NB4 (cell line): ENCODE data around the gene TSN.

Source experiments
- MYC ChIP-seq: IDR thresholded peaks from 2 replicates; pipeline ENCODE4 v1.6.1; 2011; ENCODE audit warnings: low read depth, low read length
- POLR2A ChIP-seq: IDR thresholded peaks from 2 replicates; pipeline ENCODE4 v1.6.1; 2011; ENCODE audit warnings: mild to moderate bottlenecking; ENCODE audit not compliant: insufficient read length; ENCODE audit errors: extremely low read depth
- TF ChIP-seq, protein P1 (sequence below): IDR thresholded peaks from one replicate; pipeline ENCODE4 v1.5.1; 2012; ENCODE audit warnings: low read depth, low read length
- TF ChIP-seq, protein P2 (sequence below): IDR thresholded peaks from 2 replicates; pipeline ENCODE4 v1.6.1; 2011; ENCODE audit warnings: low read depth, low read length

DNA sequence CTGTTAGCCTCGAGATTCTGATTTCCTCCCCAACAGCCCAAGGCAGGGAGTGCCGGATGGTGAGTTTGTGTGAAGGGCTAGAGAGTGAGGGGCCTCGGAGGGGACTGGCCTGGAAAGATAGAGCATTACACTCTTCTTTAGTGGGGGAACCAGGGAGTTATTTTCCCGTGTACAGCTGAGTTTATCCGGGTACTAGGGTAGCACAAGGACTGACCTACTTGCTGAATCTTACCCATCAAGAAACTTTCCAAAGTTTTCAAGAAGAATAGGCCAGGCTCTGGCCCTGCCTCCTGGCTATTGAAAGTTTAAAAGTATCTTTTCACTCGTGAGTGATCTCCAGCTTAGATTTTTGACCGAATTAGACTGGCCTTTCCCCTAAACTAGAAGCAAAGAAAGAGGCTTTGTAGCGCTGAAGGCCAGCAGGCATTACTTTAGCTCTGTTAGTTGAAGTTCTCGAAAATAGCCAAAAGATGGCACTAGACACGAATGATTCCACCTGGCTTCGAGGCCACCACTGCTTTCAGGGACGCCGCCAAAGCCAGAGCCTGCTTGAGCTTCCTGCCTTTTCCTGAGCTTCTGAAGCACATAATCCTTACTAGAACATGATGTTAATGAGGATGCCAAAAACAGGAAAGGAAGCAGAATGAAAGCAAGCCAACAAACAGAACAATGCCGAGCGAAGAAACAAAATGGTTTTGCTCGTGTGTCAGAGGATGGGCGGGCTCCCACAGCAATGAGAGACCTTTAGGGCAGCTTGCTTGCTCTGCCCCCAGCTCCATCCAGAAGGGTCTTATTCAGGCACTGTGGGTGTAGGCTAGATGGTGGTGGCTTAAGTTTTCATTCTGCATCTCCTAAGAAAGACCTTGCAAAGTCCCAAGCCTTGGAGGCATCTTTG, 55.8 kb downstream of the TSN start:
- TF ChIP-seq POLR2A (no peak), MYC (no peak)
- TF ChIP-seq, protein P1, sequence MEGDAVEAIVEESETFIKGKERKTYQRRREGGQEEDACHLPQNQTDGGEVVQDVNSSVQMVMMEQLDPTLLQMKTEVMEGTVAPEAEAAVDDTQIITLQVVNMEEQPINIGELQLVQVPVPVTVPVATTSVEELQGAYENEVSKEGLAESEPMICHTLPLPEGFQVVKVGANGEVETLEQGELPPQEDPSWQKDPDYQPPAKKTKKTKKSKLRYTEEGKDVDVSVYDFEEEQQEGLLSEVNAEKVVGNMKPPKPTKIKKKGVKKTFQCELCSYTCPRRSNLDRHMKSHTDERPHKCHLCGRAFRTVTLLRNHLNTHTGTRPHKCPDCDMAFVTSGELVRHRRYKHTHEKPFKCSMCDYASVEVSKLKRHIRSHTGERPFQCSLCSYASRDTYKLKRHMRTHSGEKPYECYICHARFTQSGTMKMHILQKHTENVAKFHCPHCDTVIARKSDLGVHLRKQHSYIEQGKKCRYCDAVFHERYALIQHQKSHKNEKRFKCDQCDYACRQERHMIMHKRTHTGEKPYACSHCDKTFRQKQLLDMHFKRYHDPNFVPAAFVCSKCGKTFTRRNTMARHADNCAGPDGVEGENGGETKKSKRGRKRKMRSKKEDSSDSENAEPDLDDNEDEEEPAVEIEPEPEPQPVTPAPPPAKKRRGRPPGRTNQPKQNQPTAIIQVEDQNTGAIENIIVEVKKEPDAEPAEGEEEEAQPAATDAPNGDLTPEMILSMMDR: peak; percentile 56
- TF ChIP-seq, protein P2, sequence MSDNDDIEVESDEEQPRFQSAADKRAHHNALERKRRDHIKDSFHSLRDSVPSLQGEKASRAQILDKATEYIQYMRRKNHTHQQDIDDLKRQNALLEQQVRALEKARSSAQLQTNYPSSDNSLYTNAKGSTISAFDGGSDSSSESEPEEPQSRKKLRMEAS: no peak
